Upper lobe of right lung (tissue), 1 donor: ENCODE data around the gene CTNNA3. TPM values are rescaled to one million over a fixed set of nuclear protein-coding genes. Genes with fewer than 3 reads are reported as not detected.

ENCODE experiments used
- ATAC-seq: fragments of 200-7000 bp; cut with Tn5 transposase; one replicate; pipeline ENCODE4 v1.9.1; 2020; ENCODE audit warnings: mild to moderate bottlenecking, moderate library complexity
- DNase-seq: peaks from one replicate; pipeline ENCODE4 v3.0.0-alpha.2; 2020
- H3K27ac ChIP-seq: fragments of 200-600 bp; one replicate; pipeline ENCODE4 v1.8.0; 2022
- H3K27me3 ChIP-seq: fragments of 200-600 bp; one replicate; pipeline ENCODE4 v1.8.0; 2022; ENCODE audit warnings: mild to moderate bottlenecking
- H3K36me3 ChIP-seq: fragments of 200-600 bp; one replicate; pipeline ENCODE4 v1.8.0; 2022
- H3K4me1 ChIP-seq: fragments of 200-600 bp; one replicate; pipeline ENCODE4 v1.8.0; 2022
- H3K4me3 ChIP-seq: fragments of 200-600 bp; one replicate; pipeline ENCODE4 v1.8.0; 2022; ENCODE audit warnings: mild to moderate bottlenecking
- H3K9me3 ChIP-seq: fragments of 200-600 bp; one replicate; pipeline ENCODE4 v1.8.0; 2022
- intact Hi-C: fragments of 100-400 bp; cut with DNase I; formaldehyde crosslinking; loops from one replicate; pipeline ENCODE4 v1.11.0; 2022
- total RNA-seq: library from RNA; stranded (reverse); fragmentation: NEBNext Ultra II Directional; extraction: Animal tissue kit (Norgen Biotek cat#: 25700); gene quantifications from one replicate; pipeline ENCODE4 v1.2.1, GENCODE V29; 2021
- TF ChIP-seq, protein P1 (sequence below): fragments of 200-600 bp; IDR thresholded peaks from one replicate; pipeline ENCODE4 v1.8.0; 2022; ENCODE audit warnings: antibody characterized with exemption
- donor health status: DM: no; HTN: yes; CAD: no; lungs with severe emphysema.

CTNNA3 gene
- total RNA-seq, 1 donor from 2014 or later = 0.67 TPM

DNA sequence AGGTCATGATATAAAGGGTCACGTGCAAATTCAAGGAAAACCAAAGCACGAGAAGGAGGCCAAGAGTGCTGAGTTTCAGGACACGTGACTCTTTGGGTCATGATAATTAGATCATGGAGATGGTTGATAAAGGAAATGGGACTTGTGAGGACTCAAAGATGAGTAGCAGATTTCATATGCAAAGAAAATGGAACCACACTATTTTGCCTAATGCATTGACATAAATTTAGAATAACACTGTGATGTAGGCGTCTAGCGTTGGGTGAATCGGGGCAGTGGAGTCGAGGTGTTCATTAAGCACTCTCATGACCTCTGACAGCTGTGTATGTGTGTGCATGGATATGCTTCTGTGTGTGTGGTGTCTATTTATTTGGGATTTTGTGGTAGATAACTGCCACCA lies 1795.7 kb downstream of the CTNNA3 start:
- TF ChIP-seq, protein P1, sequence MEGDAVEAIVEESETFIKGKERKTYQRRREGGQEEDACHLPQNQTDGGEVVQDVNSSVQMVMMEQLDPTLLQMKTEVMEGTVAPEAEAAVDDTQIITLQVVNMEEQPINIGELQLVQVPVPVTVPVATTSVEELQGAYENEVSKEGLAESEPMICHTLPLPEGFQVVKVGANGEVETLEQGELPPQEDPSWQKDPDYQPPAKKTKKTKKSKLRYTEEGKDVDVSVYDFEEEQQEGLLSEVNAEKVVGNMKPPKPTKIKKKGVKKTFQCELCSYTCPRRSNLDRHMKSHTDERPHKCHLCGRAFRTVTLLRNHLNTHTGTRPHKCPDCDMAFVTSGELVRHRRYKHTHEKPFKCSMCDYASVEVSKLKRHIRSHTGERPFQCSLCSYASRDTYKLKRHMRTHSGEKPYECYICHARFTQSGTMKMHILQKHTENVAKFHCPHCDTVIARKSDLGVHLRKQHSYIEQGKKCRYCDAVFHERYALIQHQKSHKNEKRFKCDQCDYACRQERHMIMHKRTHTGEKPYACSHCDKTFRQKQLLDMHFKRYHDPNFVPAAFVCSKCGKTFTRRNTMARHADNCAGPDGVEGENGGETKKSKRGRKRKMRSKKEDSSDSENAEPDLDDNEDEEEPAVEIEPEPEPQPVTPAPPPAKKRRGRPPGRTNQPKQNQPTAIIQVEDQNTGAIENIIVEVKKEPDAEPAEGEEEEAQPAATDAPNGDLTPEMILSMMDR = no peak
- intact Hi-C loops = no loop called here
- H3K9me3 ChIP-seq = no peaks in the 10 kb centered on the region
- no peaks in the 10 kb centered on the region for H3K27me3 ChIP-seq
- DNase-seq (no peak), ATAC-seq (no peak)
- H3K27ac ChIP-seq = no peak overlapping the region
- H3K4me1 ChIP-seq = no peaks in the 10 kb centered on the region
- no peaks in the 10 kb centered on the region for H3K36me3 ChIP-seq
- H3K4me3 ChIP-seq = no peak overlapping the region

DNA sequence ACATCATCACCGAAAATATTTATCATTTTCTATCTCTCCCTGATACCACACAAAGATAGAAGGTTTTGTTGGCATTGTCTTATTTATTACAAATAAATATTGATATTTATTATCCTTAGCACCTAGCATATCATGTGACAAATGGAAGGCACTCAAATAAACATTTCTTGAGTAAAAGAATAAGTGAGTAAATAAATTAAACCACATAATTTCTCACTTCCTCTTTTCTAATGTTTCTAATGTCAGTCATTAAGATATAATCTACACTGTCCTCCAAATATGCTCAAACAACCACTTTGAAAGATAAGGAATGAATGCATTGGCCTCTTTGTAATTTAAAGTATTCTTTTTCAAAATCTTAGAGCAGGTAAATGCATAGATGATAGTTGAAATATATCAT lies 1797.9 kb downstream of the CTNNA3 start:
- H3K36me3 ChIP-seq = no peaks in the 10 kb centered on the region
- DNase-seq (no peak), ATAC-seq (no peak)
- H3K9me3 ChIP-seq = no peaks in the 10 kb centered on the region
- intact Hi-C loops = no loop called here
- H3K27ac ChIP-seq = no peak overlapping the region
- TF ChIP-seq, protein P1 = no peak
- H3K27me3 ChIP-seq = no peaks in the 10 kb centered on the region
- no peak overlapping the region for H3K4me3 ChIP-seq
- no peaks in the 10 kb centered on the region for H3K4me1 ChIP-seq

DNA sequence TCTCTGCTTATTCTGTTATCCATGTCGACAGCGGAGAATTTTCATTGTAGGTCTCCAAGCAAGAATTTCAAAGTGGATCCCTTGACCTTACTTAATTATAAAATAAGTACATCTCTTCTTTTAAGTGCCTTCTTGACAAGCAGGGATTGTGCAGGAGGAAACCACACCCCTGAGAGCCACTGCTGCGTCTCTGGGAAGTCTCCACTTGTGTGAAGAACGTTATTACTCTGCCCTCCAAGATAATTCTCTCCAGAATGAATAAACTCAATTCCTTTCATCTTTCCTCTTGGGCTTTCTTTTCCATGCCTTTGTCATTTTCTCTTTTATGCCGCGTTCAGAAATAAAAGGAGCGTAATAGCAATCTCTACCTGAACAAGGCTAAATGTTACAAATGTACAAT lies 1801.0 kb downstream of the CTNNA3 start:
- intact Hi-C loops = no loop called here
- Histone ChIP-seq H3K27ac (no peak overlapping the region), H3K4me3 (no peak overlapping the region), H3K36me3 (no peaks in the 10 kb centered on the region), H3K27me3 (no peaks in the 10 kb centered on the region), H3K4me1 (no peaks in the 10 kb centered on the region), H3K9me3 (no peaks in the 10 kb centered on the region)
- TF ChIP-seq, protein P1 = no peak
- DNase-seq (no peak), ATAC-seq (no peak)

DNA sequence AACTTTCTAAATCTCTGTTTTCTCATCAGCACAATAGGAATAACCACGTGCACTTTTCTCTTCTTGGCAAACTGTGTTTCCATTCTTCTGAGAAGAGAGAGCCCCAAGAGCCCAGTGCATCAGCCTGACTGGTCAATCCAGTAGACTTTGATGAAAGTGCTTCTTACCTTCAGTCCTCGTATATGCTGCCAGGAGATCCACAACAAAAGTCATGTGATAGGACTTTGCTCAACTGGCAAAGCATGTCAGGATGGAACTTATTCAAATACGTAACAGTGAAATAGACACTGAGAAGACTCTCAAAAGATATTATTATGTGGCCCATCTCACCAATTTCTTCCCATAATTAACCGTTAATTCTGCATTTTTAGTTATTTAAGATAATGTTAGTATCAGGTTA lies 1801.6 kb downstream of the CTNNA3 start:
- H3K4me1 ChIP-seq = no peaks in the 10 kb centered on the region
- no peak for ATAC-seq
- H3K27me3 ChIP-seq = no peaks in the 10 kb centered on the region
- DNase-seq = no peak
- TF ChIP-seq, protein P1 = no peak
- no peak overlapping the region for H3K27ac ChIP-seq
- H3K9me3 ChIP-seq = no peaks in the 10 kb centered on the region
- intact Hi-C loops = no loop called here
- H3K4me3 ChIP-seq = no peak overlapping the region
- no peaks in the 10 kb centered on the region for H3K36me3 ChIP-seq

DNA sequence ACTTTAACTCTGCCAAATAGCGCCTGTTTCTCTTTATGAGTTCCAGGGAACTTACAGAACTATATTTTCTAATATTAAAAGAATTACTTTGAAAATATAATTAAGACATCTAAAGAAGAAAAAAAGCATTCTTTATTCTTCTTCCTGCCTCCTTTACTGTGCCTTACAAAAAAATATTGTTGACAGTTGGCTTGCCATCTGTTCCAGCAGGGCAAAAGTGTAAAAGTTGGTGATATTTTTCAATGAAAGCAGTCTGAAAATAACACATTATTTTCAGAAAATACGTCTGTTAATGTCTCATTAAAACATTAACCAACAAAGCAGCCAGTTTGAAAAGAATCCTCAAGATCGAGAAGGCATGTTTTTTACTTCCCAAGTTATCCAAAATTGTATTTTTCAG lies 1802.3 kb downstream of the CTNNA3 start:
- TF ChIP-seq, protein P1 = no peak
- Histone ChIP-seq H3K4me1 (no peaks in the 10 kb centered on the region), H3K36me3 (no peaks in the 10 kb centered on the region), H3K9me3 (no peaks in the 10 kb centered on the region), H3K4me3 (no peak overlapping the region), H3K27ac (no peak overlapping the region), H3K27me3 (no peaks in the 10 kb centered on the region)
- DNase-seq = no peak
- ATAC-seq = no peak
- intact Hi-C loops = no loop called here

DNA sequence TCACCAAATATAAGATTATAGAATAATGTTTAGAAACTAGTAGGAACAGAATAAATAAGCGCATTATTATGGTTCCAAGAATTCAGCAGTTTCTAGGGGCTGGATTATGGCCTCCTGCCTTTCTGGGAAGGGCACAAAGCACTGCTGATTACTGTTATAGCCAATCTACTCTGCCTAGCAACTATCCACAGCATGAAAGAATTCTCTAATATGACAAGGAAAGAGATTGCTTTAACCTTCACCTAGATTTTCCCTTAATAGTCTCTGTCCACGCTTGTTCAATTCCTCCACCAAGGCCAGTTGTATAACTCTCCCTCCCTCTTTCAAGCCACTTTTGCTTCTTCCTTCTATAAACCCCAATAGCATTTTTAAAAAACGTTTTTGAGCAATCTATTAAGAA lies 1803.7 kb downstream of the CTNNA3 start:
- no peak for DNase-seq
- intact Hi-C loops = no loop called here
- no peak overlapping the region for H3K4me3 ChIP-seq
- no peak overlapping the region for H3K27ac ChIP-seq
- TF ChIP-seq, protein P1 = no peak
- no peaks in the 10 kb centered on the region for H3K27me3 ChIP-seq
- no peaks in the 10 kb centered on the region for H3K36me3 ChIP-seq
- H3K9me3 ChIP-seq = no peaks in the 10 kb centered on the region
- H3K4me1 ChIP-seq = no peaks in the 10 kb centered on the region
- no peak for ATAC-seq
